ENCODE results near the gene SPINDOC.
"Not testable (repeated sequence)": the region's sequence is repeated elsewhere in the genome, so short reads cannot be mapped to it uniquely, and the experiment has no call there.

SPINDOC gene

GRCh38 chr11:63802637-63803414 lies 10.4 kb upstream of the SPINDOC start:
- no peak overlapping the region for H3K4me3 ChIP-seq (ENCODE audit: low read depth, low read length)
- no peak for TF ChIP-seq CTCF (IDR thresholded peaks at IDR 0.05; ENCODE audit: insufficient read depth, low read length, missing control alignments)
- ChIA-PET CTCF (interaction anchor here (1.2 to 1.6 kb wide), 2 partner anchors 34 to 35 kb away, joined by 3 read pairs; partner anchors contain the start of gene ZFTA), POLR2A (interaction anchor here (0.5 kb wide), 1 partner anchor 11 kb away, joined by 3 read pairs; no protein-coding TSS in a partner anchor)
- DNase-seq (ENCODE audit: low read depth, low spot score), result no peak

DNA sequence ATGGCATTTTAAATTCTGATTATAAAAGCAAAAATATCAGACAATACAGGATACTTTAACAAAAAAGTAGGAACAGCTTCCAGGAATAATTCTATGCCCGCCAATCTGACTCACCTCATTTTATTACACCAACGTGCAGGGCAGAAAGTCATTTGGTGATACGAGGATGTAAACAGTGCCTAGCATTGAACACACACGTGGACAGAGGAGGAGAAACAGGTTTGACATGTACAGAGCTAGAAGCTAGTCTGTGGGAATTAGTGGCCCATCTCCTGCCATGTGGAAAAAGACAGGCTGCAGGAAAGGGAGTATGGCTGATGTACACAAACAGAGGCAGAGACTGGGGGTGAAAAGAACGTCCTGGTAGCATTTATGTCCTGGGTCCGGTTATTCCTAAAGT lies 9.0 kb upstream of the SPINDOC start:
- TF ChIP-seq CTCF (IDR thresholded peaks at IDR 0.05; ENCODE audit: insufficient read depth, low read length, missing control alignments), result no peak
- no peak for DNase-seq (ENCODE audit: low read depth, low spot score)
- ChIA-PET POLR2A (no interaction called here), CTCF (interaction anchor here (1.2 kb wide), 1 partner anchor 11 kb away, joined by 4 read pairs; no protein-coding TSS in a partner anchor)
- no peak overlapping the region for H3K4me3 ChIP-seq (ENCODE audit: low read depth, low read length)

DNA sequence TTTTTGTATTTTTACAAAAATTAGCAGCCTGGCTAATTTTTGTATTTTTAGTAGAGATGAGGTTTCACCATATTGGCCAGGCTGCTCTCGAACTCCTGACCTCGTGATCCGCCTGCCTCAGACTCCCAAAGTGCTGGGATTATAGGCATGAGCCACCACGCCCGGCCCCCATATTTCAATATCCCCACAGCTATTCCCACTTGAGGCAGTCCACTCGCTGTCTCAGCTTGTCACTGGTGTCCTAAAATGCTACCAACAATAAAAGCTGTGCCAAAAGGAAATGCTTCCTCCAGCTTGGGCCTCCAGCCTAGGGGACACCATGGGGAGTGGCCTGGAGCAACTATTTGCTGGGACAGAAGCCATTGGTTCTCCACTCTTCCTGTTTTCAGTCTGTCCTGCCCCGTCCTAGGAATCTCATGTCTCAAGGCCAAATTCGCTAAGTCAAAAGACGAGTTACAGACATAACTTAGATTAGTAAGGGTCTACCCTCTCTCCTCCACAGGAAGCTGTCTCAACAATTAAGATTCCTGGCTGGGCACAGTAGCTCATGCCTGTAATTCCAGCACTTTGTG lies 7.3 kb upstream of the SPINDOC start:
- POLR2A ChIA-PET, result no interaction called here
- DNase-seq (ENCODE audit: low read depth, low spot score), result no peak
- no peak for TF ChIP-seq CTCF (IDR thresholded peaks at IDR 0.05; ENCODE audit: insufficient read depth, low read length, missing control alignments)
- no peak overlapping the region for H3K4me3 ChIP-seq (ENCODE audit: low read depth, low read length)
- CTCF ChIA-PET, result interaction anchor here (1.8 to 2.4 kb wide), 2 partner anchors 31 to 140 kb away, joined by 6 to 13 read pairs; no protein-coding TSS in a partner anchor

DNA sequence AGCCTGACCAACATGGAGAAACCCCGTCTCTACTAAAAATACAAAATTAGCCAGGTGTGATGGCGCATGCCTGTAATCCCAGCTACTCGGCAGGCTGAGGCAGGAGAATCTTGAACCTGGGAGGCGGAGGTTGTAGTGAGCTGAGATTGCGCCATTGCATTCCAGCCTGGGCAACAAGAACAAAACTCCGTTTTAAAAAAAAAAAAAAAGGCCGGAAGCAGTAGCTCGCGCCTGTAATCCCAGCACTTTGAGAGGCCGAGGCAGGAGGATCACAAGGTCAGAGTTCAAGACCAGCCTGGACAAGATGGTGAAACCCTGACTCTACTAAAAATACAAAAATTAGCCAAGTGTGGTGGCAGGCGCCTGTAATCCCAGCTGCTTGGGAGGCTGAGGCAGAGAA lies 2.9 kb upstream of the SPINDOC start:
- POLR2A ChIA-PET; DNase-seq (ENCODE audit: low read depth, low spot score); H3K4me3 ChIP-seq (ENCODE audit: low read depth, low read length): not testable (repeated sequence)
- CTCF ChIA-PET, result interaction anchor here (0.9 to 1.5 kb wide), 2 partner anchors 25 to 135 kb away, joined by 3 read pairs; no protein-coding TSS in a partner anchor

GRCh38 chr11:63811522-63811921 lies 1.7 kb upstream of the SPINDOC start:
- ChIA-PET POLR2A (no interaction called here), CTCF (interaction anchor here (1.0 to 1.5 kb wide), 3 partner anchors 26 to 134 kb away, joined by 3 read pairs; no protein-coding TSS in a partner anchor)
- no peak overlapping the region for H3K4me3 ChIP-seq (ENCODE audit: low read depth, low read length)
- no peak for DNase-seq (ENCODE audit: low read depth, low spot score)
- TF ChIP-seq CTCF (IDR thresholded peaks at IDR 0.05; ENCODE audit: insufficient read depth, low read length, missing control alignments), result no peak

- H3K4me3 ChIP-seq (ENCODE audit: low read depth, low read length), result peak overlapping the region; percentile 95
- POLR2A ChIA-PET, result interaction anchor here (0.7 kb wide), 1 partner anchor 11 kb away, joined by 3 read pairs; no protein-coding TSS in a partner anchor
- CTCF ChIA-PET, result interaction anchor here (0.7 to 1.4 kb wide), 2 partner anchors 16 to 132 kb away, joined by 3 read pairs; no protein-coding TSS in a partner anchor
- no peak for TF ChIP-seq CTCF (IDR thresholded peaks at IDR 0.05; ENCODE audit: insufficient read depth, low read length, missing control alignments)
- DNase-seq (ENCODE audit: low read depth, low spot score), result no peak
Observed at GRCh38 chr11:63813563-63814382, 517 bp downstream of the SPINDOC start.
